HEK293 (cell line): ENCODE results near the gene VIPR2.

Experiments
- CTCF ChIA-PET: fragments of 350-600 bp; formaldehyde crosslinking; extraction: SDS; loops from one replicate; lab custom pipeline; 2021; ENCODE audit warnings: antibody characterized with exemption; lab: Yijun Ruan, JAX
- POLR2A ChIA-PET: fragments of 300-600 bp; formaldehyde crosslinking; extraction: SDS; loops from one replicate; lab custom pipeline; 2020; ENCODE audit warnings: antibody characterized with exemption, inconsistent platforms; lab: Yijun Ruan, JAX
- H3K27ac ChIP-seq: fragments of 200-500 bp; sonication (Bioruptor generic); 2 replicates; pipeline ENCODE4 v1.5.1; 2014; ENCODE audit warnings: low read depth, low read length, control low read depth, inconsistent platforms; ENCODE audit errors: extremely low read depth
- H3K36me3 ChIP-seq, 2 experiments: fragments of 200-500 bp in 1 of 2; sonication (Bioruptor generic) in 1 of 2; 1 replicate in 1 of 2; 2 replicates in 1 of 2; pipeline ENCODE4 v1.5.1; 2014 to 2017; ENCODE audit warnings: inconsistent platforms in 2 of 2, low read length in 2 of 2; ENCODE audit not compliant: control insufficient read depth in 2 of 2, insufficient read depth in 1 of 2
- H3K4me1 ChIP-seq: fragments of 200-500 bp; sonication (Bioruptor generic); 2 replicates; pipeline ENCODE4 v1.5.1; 2014; ENCODE audit warnings: mild to moderate bottlenecking, low read length, inconsistent platforms; ENCODE audit not compliant: control insufficient read depth, insufficient read depth
- H3K4me3 ChIP-seq: 2 replicates; pipeline ENCODE4 v1.5.1; 2011; ENCODE audit warnings: low read depth, mild to moderate bottlenecking, control low read depth, low read length, moderate library complexity
- H3K9me3 ChIP-seq: fragments of 200-500 bp; sonication (Bioruptor generic); 2 replicates; pipeline ENCODE4 v1.5.1; 2014; ENCODE audit warnings: low read depth, low read length, inconsistent platforms; ENCODE audit not compliant: control insufficient read depth, insufficient read depth
- AEBP2 ChIP-seq: fragments of 450-650 bp; formaldehyde crosslinking; IDR thresholded peaks from 2 replicates; pipeline ENCODE4 v1.5.1; 2016; ENCODE audit warnings: missing biosample characterization, missing genetic modification characterization, borderline replicate concordance
- KLF1 ChIP-seq: fragments of 450-650 bp; formaldehyde crosslinking; IDR thresholded peaks from 2 replicates; pipeline ENCODE4 v1.5.1; 2016; ENCODE audit warnings: missing biosample characterization, missing genetic modification characterization
- TSHZ1 ChIP-seq: fragments of 450-650 bp; formaldehyde crosslinking; IDR thresholded peaks from 2 replicates; pipeline ENCODE4 v1.5.1; 2016; ENCODE audit warnings: missing biosample characterization, missing genetic modification characterization, borderline replicate concordance
- ZBTB49 ChIP-seq: fragments of 450-650 bp; formaldehyde crosslinking; IDR thresholded peaks from 2 replicates; pipeline ENCODE4 v1.5.1; 2016; ENCODE audit warnings: missing biosample characterization, missing genetic modification characterization, low read depth
- ZIC2 ChIP-seq: fragments of 450-650 bp; formaldehyde crosslinking; IDR thresholded peaks from 2 replicates; pipeline ENCODE4 v1.5.1; 2016; ENCODE audit warnings: missing biosample characterization, missing genetic modification characterization
- ZNF140 ChIP-seq: fragments of 450-650 bp; formaldehyde crosslinking; IDR thresholded peaks from 2 replicates; pipeline ENCODE4 v1.5.1; 2016; ENCODE audit warnings: missing biosample characterization, missing genetic modification characterization
- ZNF2 ChIP-seq: fragments of 450-650 bp; formaldehyde crosslinking; IDR thresholded peaks from 2 replicates; pipeline ENCODE4 v1.5.1; 2016; ENCODE audit warnings: missing biosample characterization, missing genetic modification characterization
- ZNF274 ChIP-seq, 2 experiments: fragments of 200-500 bp in 1 of 2; fragments of 450-650 bp in 1 of 2; sonication (Bioruptor generic) in 1 of 2; formaldehyde crosslinking in 1 of 2; IDR thresholded peaks; 2 replicates each; pipeline versions ENCODE4 v1.5.1 to v1.6.1; 2014 to 2016; ENCODE audit warnings: borderline replicate concordance in 1 of 2, inconsistent platforms in 1 of 2, low read length in 1 of 2, missing biosample characterization in 1 of 2, missing genetic modification characterization in 1 of 2
- ZNF488 ChIP-seq: fragments of 450-650 bp; formaldehyde crosslinking; IDR thresholded peaks from 2 replicates; pipeline ENCODE4 v1.5.1; 2016; ENCODE audit warnings: missing biosample characterization, missing genetic modification characterization
- ZNF560 ChIP-seq: fragments of 450-650 bp; formaldehyde crosslinking; IDR thresholded peaks from 2 replicates; pipeline ENCODE4 v1.5.1; 2017; ENCODE audit warnings: missing biosample characterization, missing genetic modification characterization, borderline replicate concordance
- ZNF639 ChIP-seq: fragments of 450-650 bp; formaldehyde crosslinking; IDR thresholded peaks from 2 replicates; pipeline ENCODE4 v1.5.1; 2016; ENCODE audit warnings: missing biosample characterization, missing genetic modification characterization
- ZNF654 ChIP-seq: fragments of 450-650 bp; formaldehyde crosslinking; IDR thresholded peaks from 2 replicates; pipeline ENCODE4 v1.5.1; 2016; ENCODE audit warnings: low read depth, missing biosample characterization, missing genetic modification characterization
- ZNF660 ChIP-seq: fragments of 450-650 bp; IDR thresholded peaks from 2 replicates; pipeline ENCODE4 v1.5.1; 2018; ENCODE audit warnings: missing biosample characterization, mild to moderate bottlenecking, missing genetic modification characterization

VIPR2 gene

GRCh38 chr7:159042103-159042502 is 102.6 kb downstream of the VIPR2 start:
- Histone ChIP-seq H3K36me3 (no peaks in the 10 kb centered on the region), H3K4me1 (no peaks in the 10 kb centered on the region), H3K27ac (no peak overlapping the region), H3K9me3 (no peaks in the 10 kb centered on the region)
- POLR2A ChIA-PET: no interaction called here
- no peak for TF ChIP-seq TSHZ1
- TF ChIP-seq ZIC2 (tag by site-specific recombination): no peak
- TF ChIP-seq ZNF140 (tag by site-specific recombination): no peak
- TF ChIP-seq, all 188 proteins: peak for 0
- CTCF ChIA-PET: no interaction called here
- no peak overlapping the region for H3K4me3 ChIP-seq

GRCh38 chr7:159040912-159041711 is 103.6 kb downstream of the VIPR2 start:
- no peaks in the 10 kb centered on the region for H3K36me3 ChIP-seq
- TF ChIP-seq ZNF488 (tag by site-specific recombination) (no peak), ZBTB49 (tag by site-specific recombination) (no peak), ZNF274 (IDR thresholded peaks at IDR 0.05; ENCODE audit: low read length) (no peak), ZNF274 (tag by site-specific recombination; IDR thresholded peaks at IDR 0.05; ENCODE audit: borderline replicate concordance) (no peak), ZNF660 (no peak), ZNF639 (tag by site-specific recombination) (no peak), ZNF654 (no peak), ZNF2 (tag by site-specific recombination) (no peak), AEBP2 (tag by site-specific recombination) (no peak), KLF1 (no peak), ZNF560 (tag by site-specific recombination) (no peak)
- CTCF ChIA-PET: no interaction called here
- POLR2A ChIA-PET: no interaction called here
- no peak overlapping the region for H3K27ac ChIP-seq
- H3K9me3 ChIP-seq: no peaks in the 10 kb centered on the region
- H3K4me1 ChIP-seq: no peaks in the 10 kb centered on the region
- no peak overlapping the region for H3K4me3 ChIP-seq
